K562 (cell line): Measurements from ENCODE around the gene DNMBP. TPM values are rescaled to one million over a fixed set of nuclear protein-coding genes. Genes with fewer than 3 reads are reported as not detected.

ENCODE experiments used
- ATAC-seq: fragments of 200-7000 bp; cut with Tn5 transposase; 3 replicates; pipeline ENCODE4 v1.9.1; 2020; ENCODE audit warnings: moderate library complexity
- BruUV-seq: library from RNA; stranded (reverse); fragments of 400-500 nt; replicated peaks from 2 replicates; lab custom pipeline; 2021; lab: Mats Ljungman, UMichigan
- CTCF ChIA-PET: fragments of 300-600 bp; formaldehyde crosslinking; extraction: SDS; loops from one replicate; lab custom pipeline; 2021; ENCODE audit warnings: low intra/inter-chr PET ratio; lab: Yijun Ruan, JAX
- POLR2A ChIA-PET: fragments of 300-600, 350-650 bp; sonication (Branson Sonifier 250); formaldehyde crosslinking; extraction: SDS; loops from one replicate; lab custom pipeline; 2021; ENCODE audit warnings: antibody characterized with exemption, inconsistent platforms; lab: Yijun Ruan, JAX
- DNase-seq, 4 experiments: peaks; one replicate each; pipeline versions ENCODE4 v3.0.0 to v3.0.0-alpha.2; 2011 to 2018; ENCODE audit warnings: low spot score in 3 of 4, mixed read lengths in 3 of 4; ENCODE audit errors: extremely low read depth in 1 of 4
- FAIRE-seq: peaks from 2 replicates; lab custom pipeline; 2011; peaks lifted over from hg19 to GRCh38; lab: Jason Lieb, UNC
- H2AFZ ChIP-seq: 2 replicates; pipeline ENCODE4 v1.6.0; 2011; ENCODE audit warnings: low read depth, low read length, control low read depth, inconsistent platforms
- H3K27ac ChIP-seq: fragments of 200-600 bp; 3 replicates; pipeline ENCODE4 v1.8.0; 2011; ENCODE audit warnings: low read depth, mild to moderate bottlenecking, control low read depth, inconsistent platforms, low read length, moderate library complexity, mixed read lengths; ENCODE audit errors: extremely low read depth
- H3K27me3 ChIP-seq, 2 experiments: fragments of 300-600 bp in 1 of 2; 2 replicates in 1 of 2; 3 replicates in 1 of 2; pipeline versions ENCODE4 v1.6.0 to v1.8.0; 2011; ENCODE audit warnings: inconsistent platforms in 2 of 2, low read length in 2 of 2, mild to moderate bottlenecking in 1 of 2, mixed read lengths in 1 of 2, moderate library complexity in 1 of 2; ENCODE audit not compliant: control insufficient read depth in 2 of 2, insufficient read depth in 2 of 2
- H3K36me3 ChIP-seq: fragments of 300-600 bp; 3 replicates; pipeline ENCODE4 v1.8.0; 2011; ENCODE audit warnings: mild to moderate bottlenecking, low read length, inconsistent platforms; ENCODE audit not compliant: control insufficient read depth, insufficient read depth
- H3K4me1 ChIP-seq, 2 experiments: fragments of 200-600 bp in 1 of 2; replicated peaks in 1 of 2; 2 replicates in 1 of 2; 3 replicates in 1 of 2; pipeline versions ENCODE4 v1.5.1 to v1.8.0; 2011; ENCODE audit warnings: inconsistent platforms in 2 of 2, low read length in 2 of 2, mild to moderate bottlenecking in 1 of 2, mixed read lengths in 1 of 2, moderate library complexity in 1 of 2; ENCODE audit not compliant: control insufficient read depth in 2 of 2, insufficient read depth in 2 of 2
- H3K4me2 ChIP-seq: 2 replicates; pipeline ENCODE4 v1.6.1; 2011; ENCODE audit warnings: low read length, control low read depth, inconsistent platforms, mixed read lengths; ENCODE audit not compliant: insufficient read depth
- H3K4me3 ChIP-seq: fragments of 200-600 bp; sonication (generic), shearing (Covaris generic); 2 replicates; pipeline ENCODE4 v1.5.1; 2016; ENCODE audit warnings: control low read depth, inconsistent platforms
- H3K79me2 ChIP-seq: fragments of 200-600 bp; 3 replicates; pipeline ENCODE4 v1.8.0; 2011; ENCODE audit warnings: low read length, inconsistent platforms; ENCODE audit not compliant: control insufficient read depth, insufficient read depth
- H3K9ac ChIP-seq, 2 experiments: 2 replicates each; pipeline versions ENCODE4 v1.6.0 to v1.6.1; 2011; ENCODE audit warnings: low read depth in 2 of 2, low read length in 2 of 2, control low read depth in 1 of 2, inconsistent platforms in 1 of 2, mild to moderate bottlenecking in 1 of 2, mixed read lengths in 1 of 2; ENCODE audit not compliant: insufficient read depth in 1 of 2
- H3K9me1 ChIP-seq: one replicate; pipeline ENCODE4 v1.6.0; 2011; ENCODE audit warnings: inconsistent platforms, mild to moderate bottlenecking, low read length, moderate library complexity; ENCODE audit not compliant: control insufficient read depth, insufficient read depth
- H3K9me3 ChIP-seq: replicated peaks from 2 replicates; pipeline ENCODE4 v1.5.1; 2011; ENCODE audit warnings: low read depth, low read length, inconsistent platforms; ENCODE audit not compliant: control insufficient read depth, insufficient read depth
- H4K20me1 ChIP-seq: replicated peaks from 2 replicates; pipeline ENCODE4 v1.6.1; 2011; ENCODE audit warnings: low read length, inconsistent platforms, mixed read lengths; ENCODE audit not compliant: control insufficient read depth, insufficient read depth
- CBX5 ChIP-seq: IDR thresholded peaks from 2 replicates; pipeline ENCODE4 v1.6.1; 2014; ENCODE audit warnings: low read depth, borderline replicate concordance
- COPS2 ChIP-seq: fragments of 450-650 bp; conservative IDR thresholded peaks from 2 replicates; pipeline ENCODE4 v1.6.1; 2016; ENCODE audit warnings: mild to moderate bottlenecking, moderate library complexity
- ESRRA ChIP-seq: fragments of 450-650 bp; IDR thresholded peaks from 2 replicates; pipeline ENCODE4 v1.6.1; 2014; ENCODE audit warnings: low read depth, mild to moderate bottlenecking, moderate library complexity, borderline replicate concordance
- GATAD2A ChIP-seq: fragments of 450-650 bp; IDR thresholded peaks from 2 replicates; pipeline ENCODE4 v1.6.1; 2017
- HMG20A ChIP-seq: fragments of 450-650 bp; formaldehyde crosslinking; conservative IDR thresholded peaks from 2 replicates; pipeline ENCODE4 v1.4.0; 2020; ENCODE audit warnings: mild to moderate bottlenecking, mixed read lengths
- MAZ ChIP-seq, 2 experiments: fragments of 450-650 bp in 1 of 2; sonication (generic) in 1 of 2; formaldehyde crosslinking; IDR thresholded peaks in 1 of 2; conservative IDR thresholded peaks in 1 of 2; 2 replicates each; pipeline versions ENCODE4 v1.4.0 to v1.5.0; 2020; ENCODE audit warnings: mild to moderate bottlenecking in 1 of 2, missing genetic modification reagents in 1 of 2
- MITF ChIP-seq: IDR thresholded peaks from 2 replicates; pipeline ENCODE4 v1.6.1; 2014; ENCODE audit warnings: antibody characterized with exemption
- NBN ChIP-seq: fragments of 450-650 bp; IDR thresholded peaks from 2 replicates; pipeline ENCODE4 v1.6.1; 2016; ENCODE audit warnings: low read depth, mild to moderate bottlenecking
- NEUROD1 ChIP-seq: fragments of 150-350 bp; IDR thresholded peaks from 2 replicates; pipeline ENCODE4 v1.6.1; 2014; ENCODE audit warnings: borderline replicate concordance, low read length, low read depth; ENCODE audit not compliant: partially characterized antibody
- PKNOX1 ChIP-seq: fragments of 450-650 bp; IDR thresholded peaks from 2 replicates; pipeline ENCODE4 v1.6.1; 2016
- SFPQ ChIP-seq: fragments of 200-400 bp; formaldehyde crosslinking; IDR thresholded peaks from 2 replicates; pipeline ENCODE4 v1.6.1; 2017; ENCODE audit warnings: mild to moderate bottlenecking, low read depth, low read length, moderate library complexity
- TAF9B ChIP-seq: fragments of 450-650 bp; IDR thresholded peaks from 2 replicates; pipeline ENCODE4 v1.6.1; 2018; ENCODE audit warnings: mild to moderate bottlenecking; ENCODE audit not compliant: partially characterized antibody
- ZNF197 ChIP-seq: fragments of 200-800 bp; sonication (Bioruptor generic); IDR thresholded peaks from 2 replicates; pipeline ENCODE4 v1.6.1; 2016; ENCODE audit warnings: low read depth, missing genetic modification characterization, missing compliant biosample characterization
- WGBS: fragments of 100-300 bp; shearing (Covaris generic); methylation state at CpG from one replicate; pipeline ENCODE4 v1.1.6; 2016; ENCODE audit warnings: low coverage, mixed read lengths; ENCODE audit not compliant: insufficient coverage; ENCODE audit errors: missing lambda C conversion rate; 5-methylcytosine and 5-hydroxymethylcytosine counted together
- in situ Hi-C: fragments of 300-500 bp; cut with MboI; formaldehyde crosslinking; loops from 4 replicates; pipeline ENCODE4 v1.15.0; 2018; ENCODE audit warnings: inconsistent platforms, mixed read lengths
- intact Hi-C: fragments of 100-400 bp; cut with micrococcal nuclease; formaldehyde crosslinking; loops from 2 replicates; pipeline ENCODE4 v1.14.2; 2022
- polyA plus RNA-seq, 8 experiments: library from polyadenylated mRNA; depleted of rRNA in 4 of 8; stranded (reverse) in 5 of 8; unstranded in 3 of 8; fragments of >200 nt; fragmentation: Nextera tagmentation in 2 of 8; fragmentation: Illumina TruSeq in 1 of 8; extraction: Ambion mirVana in 2 of 8; extraction: Trizol in 1 of 8; gene quantifications; 2 replicates each; pipeline versions ENCODE4 v1.2.1 to v1.2.3, GENCODE V29; 2011 to 2014; ENCODE audit warnings: inconsistent platforms in 1 of 8, missing spikeins in 1 of 8
- total RNA-seq, 7 experiments: library from RNA; depleted of rRNA in 6 of 7; stranded (reverse); fragments of >200 nt in 6 of 7; fragmentation: Illumina TruSeq in 2 of 7; extraction: Trizol in 2 of 7; gene quantifications; 2 replicates each; pipeline versions ENCODE4 v1.2.1 to v1.2.3, GENCODE V29; 2011 to 2021; ENCODE audit warnings: low replicate concordance in 1 of 7
- TF ChIP-seq, protein P1 (sequence below): fragments of 450-650 bp; IDR thresholded peaks from 2 replicates; pipeline ENCODE4 v1.6.1; 2016; ENCODE audit warnings: antibody characterized with exemption
- TF ChIP-seq, protein P2 (sequence below): fragments of 450-650 bp; formaldehyde crosslinking; IDR thresholded peaks from 2 replicates; pipeline ENCODE4 v1.4.0; 2022; ENCODE audit warnings: missing genetic modification characterization

The DNMBP gene
- total and polyA plus RNA-seq, 9 of the 15 experiments (the other 6 are each of a cell fraction or from before 2014, with no cell fraction given) = 0.83 to 3.7 (median 2.2) TPM

DNA sequence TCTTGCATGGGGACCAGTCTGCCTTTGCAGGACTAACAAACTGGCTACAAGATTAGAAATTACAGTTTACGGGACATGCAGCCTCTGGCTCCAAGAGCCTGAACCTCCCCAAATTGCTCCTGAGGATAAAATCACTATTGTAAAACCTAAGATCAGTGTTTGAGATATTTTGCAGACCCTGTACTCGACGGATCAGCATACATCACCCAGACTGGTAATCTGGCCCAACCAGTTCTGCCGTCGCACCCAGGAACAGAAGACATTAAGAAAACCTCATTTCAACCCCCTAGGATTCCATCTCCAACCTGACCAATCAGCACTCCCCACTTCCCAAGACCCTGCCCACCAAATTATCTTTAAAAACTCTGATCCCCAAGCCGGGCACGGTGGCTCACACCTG lies 27.1 kb upstream of the DNMBP start:
- no peaks in the 10 kb centered on the region for H4K20me1 ChIP-seq
- POLR2A ChIA-PET = no interaction called here
- H3K4me1 ChIP-seq = no peaks in the 10 kb centered on the region; a peak in 1 of 5 replicates
- H2AFZ ChIP-seq = no peak overlapping the region
- no peak for DNase-seq
- H3K9ac ChIP-seq = no peak overlapping the region
- no peak for FAIRE-seq
- intact Hi-C loops (no loop called here), in situ Hi-C loops (no loop called here)
- H3K4me3 ChIP-seq = no peak overlapping the region
- no peak overlapping the region for H3K27ac ChIP-seq
- H3K9me1 ChIP-seq = no peaks in the 10 kb centered on the region
- H3K79me2 ChIP-seq = no peaks in the 10 kb centered on the region
- WGBS = 4% methylated on average over 7 of the region's 7 CpGs
- H3K36me3 ChIP-seq = no peaks in the 10 kb centered on the region
- no TSS peak for BruUV-seq
- no peak for ATAC-seq
- no peak overlapping the region for H3K4me2 ChIP-seq
- peaks cover 0 to 6% of the 10 kb centered on the region in 2 experiments; a peak in 2 of 5 replicates for H3K27me3 ChIP-seq
- CTCF ChIA-PET = no interaction called here
- H3K9me3 ChIP-seq = peaks cover 2% of the 10 kb centered on the region; the same call in 1 of the 2 replicates
- TF ChIP-seq GATAD2A (no peak), TAF9B (no peak), PKNOX1 (no peak), MITF (no peak), ESRRA (no peak), SFPQ (no peak), NEUROD1 (no peak), COPS2 (no peak), MAZ (CRISPR knock-in tag; conservative IDR thresholded peaks at IDR 0.05 in 1 of 2, IDR thresholded peaks at IDR 0.05 in 1 of 2) (no peak), NBN (no peak), HMG20A (CRISPR knock-in tag) (no peak), CBX5 (no peak), ZNF197 (CRISPR knock-in tag) (no peak)
- TF ChIP-seq, protein P1, sequence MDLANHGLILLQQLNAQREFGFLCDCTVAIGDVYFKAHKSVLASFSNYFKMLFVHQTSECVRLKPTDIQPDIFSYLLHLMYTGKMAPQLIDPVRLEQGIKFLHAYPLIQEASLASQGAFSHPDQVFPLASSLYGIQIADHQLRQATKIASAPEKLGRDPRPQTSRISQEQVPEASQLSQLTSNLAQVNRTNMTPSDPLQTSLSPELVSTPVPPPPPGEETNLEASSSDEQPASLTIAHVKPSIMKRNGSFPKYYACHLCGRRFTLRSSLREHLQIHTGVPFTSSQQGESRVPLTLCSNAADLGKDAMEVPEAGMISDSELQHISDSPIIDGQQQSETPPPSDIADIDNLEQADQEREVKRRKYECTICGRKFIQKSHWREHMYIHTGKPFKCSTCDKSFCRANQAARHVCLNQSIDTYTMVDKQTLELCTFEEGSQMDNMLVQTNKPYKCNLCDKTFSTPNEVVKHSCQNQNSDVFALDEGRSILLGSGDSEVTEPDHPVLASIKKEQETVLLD = no peak
- TF ChIP-seq, protein P2, sequence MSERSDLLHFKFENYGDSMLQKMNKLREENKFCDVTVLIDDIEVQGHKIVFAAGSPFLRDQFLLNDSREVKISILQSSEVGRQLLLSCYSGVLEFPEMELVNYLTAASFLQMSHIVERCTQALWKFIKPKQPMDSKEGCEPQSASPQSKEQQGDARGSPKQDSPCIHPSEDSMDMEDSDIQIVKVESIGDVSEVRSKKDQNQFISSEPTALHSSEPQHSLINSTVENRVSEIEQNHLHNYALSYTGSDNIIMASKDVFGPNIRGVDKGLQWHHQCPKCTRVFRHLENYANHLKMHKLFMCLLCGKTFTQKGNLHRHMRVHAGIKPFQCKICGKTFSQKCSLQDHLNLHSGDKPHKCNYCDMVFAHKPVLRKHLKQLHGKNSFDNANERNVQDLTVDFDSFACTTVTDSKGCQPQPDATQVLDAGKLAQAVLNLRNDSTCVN (CRISPR knock-in tag) = no peak
